NCI-H2227 (cell line): Measurements from ENCODE around the gene DPPA4.

Experiments
- DNase-seq: peaks from one replicate; lab custom pipeline; 2025; ENCODE audit not compliant: unreplicated experiment; lab: John Stamatoyannopoulos, UW

DPPA4 gene

GRCh38 chr3:109339197-109339596, 1.9 kb upstream of the DPPA4 start:
- no peak for DNase-seq

- no peak for DNase-seq
Observed at GRCh38 chr3:109338322-109338721, 976 bp upstream of the DPPA4 start.

DNA sequence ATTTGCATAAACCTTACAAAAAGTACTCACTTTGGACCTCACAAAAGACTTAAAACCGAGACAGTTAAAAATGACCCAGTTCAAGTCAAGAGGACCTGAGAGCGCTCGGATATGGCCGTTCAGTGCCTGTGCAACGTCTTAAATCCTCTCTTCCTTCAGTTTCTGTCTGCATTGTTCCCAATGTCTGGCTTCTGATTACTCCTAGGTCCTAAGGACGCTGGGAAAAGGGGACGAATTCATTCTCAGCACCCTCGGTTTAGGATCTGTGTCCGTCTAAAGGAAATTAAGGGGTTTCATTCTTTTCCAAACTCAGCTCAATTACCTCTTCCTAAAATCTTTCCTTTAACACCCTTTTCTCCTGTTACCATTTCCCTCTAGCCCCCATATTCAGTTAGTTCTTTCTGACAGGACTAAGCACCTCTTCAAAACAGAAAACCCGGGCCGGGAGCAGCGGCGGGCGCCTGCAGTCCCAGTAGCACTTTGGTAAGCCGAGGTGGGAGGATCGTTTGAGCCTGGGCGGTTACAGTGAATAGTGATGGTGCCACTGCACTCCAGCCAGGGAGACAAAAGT, 970 bp downstream of the DPPA4 start:
- no peak for DNase-seq

DNA sequence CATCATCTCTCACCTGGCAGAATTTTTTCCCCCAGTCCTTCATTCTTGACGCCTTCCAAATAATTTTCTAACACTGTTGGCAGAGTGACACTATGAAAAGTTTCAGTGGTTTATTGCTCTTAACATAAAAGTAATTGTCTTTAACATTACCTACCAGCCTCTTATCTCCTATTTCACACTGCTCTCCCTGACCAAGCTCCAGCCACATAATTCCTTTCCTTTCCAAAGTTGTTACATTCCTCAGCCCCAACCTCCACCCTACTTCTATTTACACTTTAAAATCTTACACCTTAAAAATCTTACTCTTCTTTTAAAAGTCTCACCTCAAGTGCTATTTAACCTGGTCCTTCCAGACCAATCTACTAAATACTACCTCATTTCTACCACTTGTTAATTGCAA, 2.8 kb downstream of the DPPA4 start:
- DNase-seq: no peak

DNA sequence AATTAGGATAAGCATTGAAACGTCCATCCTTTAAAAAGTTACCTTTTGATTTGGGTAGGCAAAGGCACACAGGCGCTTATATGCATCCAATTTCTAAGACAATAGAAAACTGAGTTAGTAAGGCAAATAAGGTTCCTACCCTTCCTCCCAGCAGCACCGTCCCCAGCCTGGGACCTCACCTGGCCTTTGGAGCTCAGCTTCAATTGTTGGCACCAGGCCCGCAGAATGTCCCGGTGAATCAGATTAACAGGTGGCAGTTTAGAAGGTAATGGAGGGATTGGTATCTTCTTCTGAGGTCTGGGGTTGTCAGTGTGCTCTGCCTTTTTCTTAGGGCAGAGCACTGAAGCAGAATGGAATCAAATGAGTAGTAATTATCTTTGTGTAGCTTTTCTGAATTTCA, 5.7 kb downstream of the DPPA4 start:
- no peak for DNase-seq

DNA sequence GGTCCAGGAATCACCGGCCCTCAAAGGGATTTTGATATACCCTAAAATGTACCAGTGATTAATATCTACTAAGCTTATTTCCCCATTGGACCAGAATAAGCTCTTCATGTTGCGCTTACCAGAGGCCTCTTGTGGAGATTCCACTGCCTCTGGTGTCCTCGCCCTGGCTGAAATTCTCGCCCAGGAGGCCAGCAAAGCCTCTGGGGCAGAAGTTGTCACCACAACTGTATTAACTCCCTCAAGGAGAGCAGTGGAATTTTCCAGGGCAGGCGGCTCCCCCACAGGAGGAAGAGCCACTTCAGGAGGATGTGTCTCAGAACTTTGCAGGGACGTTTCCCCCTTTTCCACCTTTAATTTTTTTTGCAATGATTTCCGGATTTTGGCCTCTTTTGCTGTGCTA, 6.9 kb downstream of the DPPA4 start:
- no peak for DNase-seq

- DNase-seq: no peak
Observed at GRCh38 chr3:109328202-109328601, 9.1 kb downstream of the DPPA4 start.

DNA sequence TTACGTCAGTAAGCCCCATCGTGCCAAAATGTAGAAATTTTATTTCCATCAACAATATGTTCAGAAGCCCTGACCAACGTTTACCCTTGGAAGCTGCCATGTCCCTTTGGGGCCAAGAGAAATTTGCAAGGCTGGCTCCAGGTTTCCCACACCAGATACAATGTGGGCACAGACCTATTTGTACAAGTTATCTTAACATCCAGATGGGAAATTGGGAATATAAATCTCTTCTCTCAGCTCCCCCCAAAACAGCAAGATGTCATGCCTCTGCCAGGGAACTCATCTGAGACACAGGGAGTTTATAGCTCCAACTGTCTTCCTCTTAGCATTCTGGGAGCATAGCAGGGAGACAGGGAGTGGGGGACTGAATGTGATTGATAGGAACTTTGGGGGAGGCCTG, 11.7 kb downstream of the DPPA4 start:
- no peak for DNase-seq

DNA sequence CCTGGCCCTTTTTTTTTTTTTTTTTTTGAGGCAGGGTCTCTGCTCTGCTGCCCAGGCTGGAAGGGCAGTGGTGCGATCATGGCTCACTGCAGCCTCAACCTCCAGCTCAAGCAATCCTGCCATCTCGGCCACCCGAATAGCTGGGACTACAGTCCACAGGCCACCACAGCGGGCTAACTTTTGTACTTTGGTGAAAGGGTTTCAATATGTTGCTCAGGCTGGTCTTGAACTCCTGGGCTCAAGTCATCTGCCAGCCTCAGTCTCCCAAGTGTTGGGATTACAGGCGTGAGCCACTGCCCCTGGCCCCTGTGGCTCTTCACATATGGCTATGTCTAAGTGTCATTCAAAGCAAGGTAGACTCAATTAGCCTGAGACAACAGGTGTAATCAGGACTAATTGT, 12.2 kb downstream of the DPPA4 start:
- no peak for DNase-seq

- no peak for DNase-seq
Observed at GRCh38 chr3:109316162-109316730, 21.1 kb downstream of the DPPA4 start, which contains the start of gene DPPA2. Gene DPPA2 (minus strand): TSS chr3:109316517. CDS start chr3:109314542, 1,975 bp downstream.

- no peak for DNase-seq
Observed at GRCh38 chr3:109313061-109313460, 24.3 kb downstream of the DPPA4 start.

GRCh38 chr3:109297496-109297895, 39.9 kb downstream of the DPPA4 start:
- no peak for DNase-seq

- no peak for DNase-seq
Observed at GRCh38 chr3:109284071-109284470, 53.3 kb downstream of the DPPA4 start.

GRCh38 chr3:109278546-109278945, 58.8 kb downstream of the DPPA4 start:
- no peak for DNase-seq

DNA sequence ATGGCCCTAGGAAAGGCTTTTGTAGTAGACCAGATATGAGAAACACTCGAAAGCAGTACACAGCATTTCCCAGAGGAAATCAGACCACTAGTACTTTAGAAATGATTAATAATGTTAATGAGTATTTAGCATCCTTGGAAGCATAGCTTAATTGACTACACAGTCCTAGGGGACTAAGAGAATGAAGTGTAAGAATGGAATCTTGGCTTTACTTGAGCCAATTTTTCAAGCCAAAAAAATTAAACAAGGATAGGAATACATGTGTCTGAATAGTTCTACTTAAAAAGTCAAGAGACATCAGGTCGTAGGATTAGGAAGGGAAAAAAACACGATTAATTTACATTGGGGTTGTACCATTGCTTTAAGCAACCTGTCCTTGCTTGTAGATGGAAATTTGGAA, 59.2 kb downstream of the DPPA4 start:
- no peak for DNase-seq
